Measurements from ENCODE around the gene HRH2. TPM values are rescaled to one million over a fixed set of nuclear protein-coding genes. Genes with fewer than 3 reads are reported as not detected.
"Not testable (repeated sequence)": the region's sequence is repeated elsewhere in the genome, so short reads cannot be mapped to it uniquely, and the experiment has no call there.

HRH2 gene
- total RNA-seq, 1 donor from 2014 or later: 4.3 TPM

GRCh38 chr5:175748650-175749049 lies 90.8 kb downstream of the HRH2 start:
- intact Hi-C loops (cut with DNase I): no loop called here

DNA sequence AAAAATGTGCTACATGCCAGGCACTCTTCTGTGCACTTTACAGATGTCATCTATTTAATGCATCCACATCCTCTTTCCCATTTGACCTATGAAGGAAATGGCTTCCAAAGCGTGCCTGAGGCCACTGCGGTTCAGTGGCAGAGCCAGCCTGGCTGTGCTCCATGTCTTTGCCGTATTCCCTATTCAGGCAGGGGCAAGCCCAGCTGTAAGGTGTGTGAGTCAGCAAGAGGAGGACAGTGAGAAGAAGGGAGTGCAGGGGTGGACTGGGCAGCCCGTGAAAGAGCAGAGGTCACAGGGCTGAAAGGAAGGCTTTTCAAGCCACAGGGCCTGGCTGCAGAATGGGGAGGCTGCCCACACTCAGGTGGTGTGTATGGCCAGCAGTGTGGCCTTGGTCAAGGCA lies 91.7 kb downstream of the HRH2 start:
- intact Hi-C loops (cut with DNase I): no loop called here
- no peak for DNase-seq (ENCODE audit: low spot score)
- no peak for ATAC-seq

More at GRCh38 chr5:175748650-175749049, 90.8 kb downstream of the HRH2 start:
- ATAC-seq: no peak
- no peak for DNase-seq (ENCODE audit: low spot score)

GRCh38 chr5:175750511-175750931 lies 92.7 kb downstream of the HRH2 start:
- no peak for ATAC-seq
- intact Hi-C loops (cut with DNase I): loop anchor here (2.0 kb wide), 1 partner anchor 40 kb away; no protein-coding TSS in a partner anchor
- no peak for DNase-seq (ENCODE audit: low spot score)

DNA sequence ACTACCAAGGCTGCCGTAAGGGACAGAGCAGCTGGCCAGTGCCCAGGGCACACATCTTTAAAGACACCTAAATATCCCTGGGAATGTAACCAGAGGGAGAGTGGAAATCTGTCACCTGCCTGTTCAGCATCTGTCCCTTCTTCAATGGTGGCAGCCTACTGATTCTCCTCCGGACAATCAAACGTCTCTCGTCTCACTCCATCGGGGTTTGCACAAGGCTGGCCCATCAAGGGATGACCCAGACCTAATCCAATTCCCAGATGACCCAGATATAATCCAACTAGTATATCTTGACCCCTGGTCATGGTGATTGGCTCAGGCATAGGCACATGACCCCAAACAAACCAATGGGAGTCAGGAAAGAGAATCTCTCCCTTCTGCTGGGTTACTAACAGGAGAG lies 93.5 kb downstream of the HRH2 start:
- DNase-seq (ENCODE audit: low spot score): no peak
- intact Hi-C loops (cut with DNase I): loop anchor here (2.0 kb wide), 1 partner anchor 41 kb away; no protein-coding TSS in a partner anchor

DNA sequence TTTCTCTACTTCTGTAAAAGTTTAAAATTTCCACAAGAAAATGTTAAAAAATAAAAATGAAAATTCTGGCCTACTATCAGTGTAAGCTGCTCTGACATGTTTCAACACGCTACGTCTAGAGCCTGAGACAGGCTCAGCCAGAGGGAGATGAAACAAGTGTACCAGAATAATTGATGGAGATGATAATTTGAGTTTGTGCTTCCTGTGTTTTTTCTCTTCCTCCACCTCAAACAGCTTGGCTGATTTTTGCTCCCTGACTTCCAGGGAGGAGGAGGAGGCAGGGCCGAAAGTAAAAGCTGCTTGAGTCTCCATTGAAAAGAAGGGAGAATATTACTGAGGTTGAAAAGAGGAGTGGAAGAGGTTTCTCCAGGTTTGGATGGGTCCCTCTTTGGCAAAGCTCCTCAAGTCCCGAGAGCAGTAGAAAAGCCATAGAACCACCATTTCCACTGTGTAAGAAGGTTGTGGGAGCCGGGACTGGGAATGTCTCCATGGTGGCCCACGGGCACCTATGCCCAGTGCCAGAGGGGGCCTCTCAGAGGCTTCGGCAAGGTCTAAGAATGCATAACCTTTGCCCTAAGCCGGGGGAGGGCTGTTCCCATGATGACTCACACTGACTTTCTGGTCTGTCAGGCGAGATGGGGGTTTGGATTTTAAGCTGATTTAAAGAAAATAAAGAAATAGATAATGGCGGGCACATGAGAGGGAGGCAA lies 95.1 kb downstream of the HRH2 start:
- intact Hi-C loops (cut with DNase I): no loop called here
- DNase-seq (ENCODE audit: low spot score) (no peak), ATAC-seq (no peak)

More for the DNA sequence above, 93.5 kb downstream of the HRH2 start:
- ATAC-seq: no peak

- no peak for ATAC-seq
- intact Hi-C loops (cut with DNase I): no loop called here
- DNase-seq (ENCODE audit: low spot score): no peak
Observed at GRCh38 chr5:175753536-175754402, 95.9 kb downstream of the HRH2 start.

- ATAC-seq; intact Hi-C loops (cut with DNase I); DNase-seq (ENCODE audit: low spot score): not testable (repeated sequence)
Observed at GRCh38 chr5:175759991-175760390, 102.1 kb downstream of the HRH2 start.

Other genes with a start within 250 kb of the HRH2 start
- gene DRD1, start 213.9 kb upstream of the HRH2 start, total RNA-seq: 0.89 TPM
- 22.6 TPM for gene SFXN1, start 179.5 kb upstream of the HRH2 start, total RNA-seq
- not detected for gene CPLX2, start 213.5 kb downstream of the HRH2 start, total RNA-seq

Measured in sciatic nerve (tissue), 2 donors.